Measurements from ENCODE around the gene GDPD4. TPM values are rescaled to one million over a fixed set of nuclear protein-coding genes. Genes with fewer than 3 reads are reported as not detected.

The GDPD4 gene
- total RNA-seq, 1 donor, result not detected

DNA sequence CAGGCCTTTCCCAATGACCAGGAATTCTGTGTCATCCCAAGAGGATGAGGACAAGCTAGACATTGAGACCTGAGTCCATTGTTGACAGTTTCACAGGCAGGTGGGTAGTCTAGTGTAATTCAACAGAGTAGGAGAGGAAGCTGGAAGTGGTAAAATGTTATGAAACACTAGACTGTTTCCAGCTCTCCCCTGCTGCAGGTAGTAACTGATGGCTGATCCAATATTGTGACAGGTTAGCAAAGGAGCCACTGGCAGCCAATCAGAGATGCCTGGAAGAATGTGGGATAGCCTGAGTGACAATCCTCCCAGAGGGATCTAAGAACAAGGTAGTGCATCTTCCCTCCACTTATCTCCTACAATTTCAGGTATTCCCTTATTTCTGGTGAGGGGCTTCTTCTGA is 10.6 kb upstream of the GDPD4 start:
- no peak for DNase-seq (ENCODE audit: low read depth)
- TF ChIP-seq, protein P1, sequence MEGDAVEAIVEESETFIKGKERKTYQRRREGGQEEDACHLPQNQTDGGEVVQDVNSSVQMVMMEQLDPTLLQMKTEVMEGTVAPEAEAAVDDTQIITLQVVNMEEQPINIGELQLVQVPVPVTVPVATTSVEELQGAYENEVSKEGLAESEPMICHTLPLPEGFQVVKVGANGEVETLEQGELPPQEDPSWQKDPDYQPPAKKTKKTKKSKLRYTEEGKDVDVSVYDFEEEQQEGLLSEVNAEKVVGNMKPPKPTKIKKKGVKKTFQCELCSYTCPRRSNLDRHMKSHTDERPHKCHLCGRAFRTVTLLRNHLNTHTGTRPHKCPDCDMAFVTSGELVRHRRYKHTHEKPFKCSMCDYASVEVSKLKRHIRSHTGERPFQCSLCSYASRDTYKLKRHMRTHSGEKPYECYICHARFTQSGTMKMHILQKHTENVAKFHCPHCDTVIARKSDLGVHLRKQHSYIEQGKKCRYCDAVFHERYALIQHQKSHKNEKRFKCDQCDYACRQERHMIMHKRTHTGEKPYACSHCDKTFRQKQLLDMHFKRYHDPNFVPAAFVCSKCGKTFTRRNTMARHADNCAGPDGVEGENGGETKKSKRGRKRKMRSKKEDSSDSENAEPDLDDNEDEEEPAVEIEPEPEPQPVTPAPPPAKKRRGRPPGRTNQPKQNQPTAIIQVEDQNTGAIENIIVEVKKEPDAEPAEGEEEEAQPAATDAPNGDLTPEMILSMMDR (IDR thresholded peaks at IDR 0.05; ENCODE audit: insufficient read depth, low read length), result no peak

GRCh38 chr11:77311701-77312100 is 10.2 kb upstream of the GDPD4 start:
- no peak for DNase-seq (ENCODE audit: low read depth)
- TF ChIP-seq, protein P1 (IDR thresholded peaks at IDR 0.05; ENCODE audit: insufficient read depth, low read length), result no peak
- no peak overlapping the region for H3K4me3 ChIP-seq (ENCODE audit: low read depth, low read length)

More for the DNA sequence above, 10.6 kb upstream of the GDPD4 start:
- H3K4me3 ChIP-seq (ENCODE audit: low read depth, low read length), result no peak overlapping the region

- TF ChIP-seq, protein P1 (IDR thresholded peaks at IDR 0.05; ENCODE audit: insufficient read depth, low read length), result no peak
- no peak for DNase-seq (ENCODE audit: low read depth)
- H3K4me3 ChIP-seq (ENCODE audit: low read depth, low read length), result no peak overlapping the region
Measured at GRCh38 chr11:77310721-77311120, 9.2 kb upstream of the GDPD4 start.

DNA sequence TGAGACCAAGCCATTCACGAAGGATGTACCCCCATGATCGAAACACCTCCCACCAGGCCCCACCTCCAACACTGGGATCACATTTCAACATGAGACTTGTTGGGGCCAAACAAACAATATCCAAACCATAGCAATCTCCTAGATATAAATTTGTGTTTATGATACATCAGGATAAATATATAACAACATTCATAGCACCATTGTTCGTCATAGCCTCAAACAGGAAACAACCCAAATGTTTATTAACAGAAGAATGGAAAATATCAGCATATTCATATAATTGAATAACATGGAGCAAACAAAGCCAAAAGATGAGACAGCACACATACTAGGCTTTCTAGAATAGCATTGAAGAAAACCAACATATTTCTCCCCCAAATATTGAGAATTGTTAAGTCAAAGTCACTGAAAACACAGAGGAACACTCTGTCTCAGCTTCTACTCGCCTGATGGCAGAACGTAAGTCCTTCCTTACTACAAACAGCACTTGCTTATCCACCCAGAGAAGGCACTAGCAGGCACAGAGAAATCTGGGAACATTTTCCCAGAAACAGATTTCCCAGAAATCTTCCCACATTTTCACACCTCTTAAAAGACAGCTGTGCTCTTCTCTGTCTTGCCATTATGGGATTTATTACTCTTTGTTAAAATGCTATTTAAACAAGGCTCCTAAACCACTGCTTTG is 8.1 kb upstream of the GDPD4 start:
- no peak for DNase-seq (ENCODE audit: low read depth)
- TF ChIP-seq, protein P1 (IDR thresholded peaks at IDR 0.05; ENCODE audit: insufficient read depth, low read length), result no peak
- no peak overlapping the region for H3K4me3 ChIP-seq (ENCODE audit: low read depth, low read length)

DNA sequence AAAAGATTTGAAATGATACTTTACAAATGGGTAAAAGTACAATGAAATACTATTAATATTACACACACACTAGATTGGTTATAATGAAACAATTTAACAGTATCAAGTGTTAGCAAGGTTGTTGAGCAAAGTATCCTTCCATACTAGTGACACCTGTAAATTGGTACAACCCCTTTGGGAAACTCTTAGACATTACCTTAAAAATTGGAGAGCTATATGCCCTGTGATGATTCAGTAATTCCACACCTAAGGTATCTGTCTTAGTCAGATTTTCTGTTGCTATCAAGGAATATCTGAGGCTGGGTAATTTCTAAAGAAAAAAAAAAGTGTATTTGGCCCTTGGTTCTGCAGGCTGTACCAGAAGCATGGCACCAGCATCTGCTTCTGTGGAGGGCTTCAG is 7.4 kb upstream of the GDPD4 start:
- no peak overlapping the region for H3K4me3 ChIP-seq (ENCODE audit: low read depth, low read length)

GRCh38 chr11:77303328-77303727 is 1.8 kb upstream of the GDPD4 start:
- TF ChIP-seq, protein P1 (IDR thresholded peaks at IDR 0.05; ENCODE audit: insufficient read depth, low read length), result no peak
- DNase-seq (ENCODE audit: low read depth), result no peak
- H3K4me3 ChIP-seq (ENCODE audit: low read depth, low read length), result no peak overlapping the region

More for the DNA sequence above, 7.4 kb upstream of the GDPD4 start:
- no peak for DNase-seq (ENCODE audit: low read depth)
- TF ChIP-seq, protein P1 (IDR thresholded peaks at IDR 0.05; ENCODE audit: insufficient read depth, low read length), result no peak

DNA sequence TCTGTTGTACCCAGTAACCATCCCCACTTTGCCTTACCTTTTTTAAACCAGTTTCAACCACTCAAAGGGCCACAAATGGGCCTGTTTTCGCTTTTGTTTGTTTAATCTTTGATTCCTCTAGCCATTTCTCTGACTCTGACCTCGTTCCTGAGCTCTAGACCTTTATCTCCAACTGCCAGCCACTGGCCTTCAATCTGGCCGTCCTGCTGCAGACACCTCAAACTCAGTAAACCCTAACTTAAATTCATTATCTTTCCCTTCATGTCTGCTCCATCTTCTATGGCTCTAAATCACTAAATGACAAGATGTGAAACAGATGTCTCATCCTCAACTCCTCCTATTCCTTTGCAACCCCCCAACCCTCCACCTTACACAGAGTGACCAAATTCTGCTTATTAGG is 1.3 kb upstream of the GDPD4 start:
- DNase-seq (ENCODE audit: low read depth), result no peak
- H3K4me3 ChIP-seq (ENCODE audit: low read depth, low read length), result no peak overlapping the region
- TF ChIP-seq, protein P1 (IDR thresholded peaks at IDR 0.05; ENCODE audit: insufficient read depth, low read length), result no peak

All from fibroblast of the aortic adventitia (primary cell).